ENCODE results near the gene ITGA11. TPM values are rescaled to one million over a fixed set of nuclear protein-coding genes. Genes with fewer than 3 reads are reported as not detected.

ITGA11 gene
- total and polyA plus RNA-seq, 2 experiments from 2014 or later = 0.03 to 0.40 TPM

DNA sequence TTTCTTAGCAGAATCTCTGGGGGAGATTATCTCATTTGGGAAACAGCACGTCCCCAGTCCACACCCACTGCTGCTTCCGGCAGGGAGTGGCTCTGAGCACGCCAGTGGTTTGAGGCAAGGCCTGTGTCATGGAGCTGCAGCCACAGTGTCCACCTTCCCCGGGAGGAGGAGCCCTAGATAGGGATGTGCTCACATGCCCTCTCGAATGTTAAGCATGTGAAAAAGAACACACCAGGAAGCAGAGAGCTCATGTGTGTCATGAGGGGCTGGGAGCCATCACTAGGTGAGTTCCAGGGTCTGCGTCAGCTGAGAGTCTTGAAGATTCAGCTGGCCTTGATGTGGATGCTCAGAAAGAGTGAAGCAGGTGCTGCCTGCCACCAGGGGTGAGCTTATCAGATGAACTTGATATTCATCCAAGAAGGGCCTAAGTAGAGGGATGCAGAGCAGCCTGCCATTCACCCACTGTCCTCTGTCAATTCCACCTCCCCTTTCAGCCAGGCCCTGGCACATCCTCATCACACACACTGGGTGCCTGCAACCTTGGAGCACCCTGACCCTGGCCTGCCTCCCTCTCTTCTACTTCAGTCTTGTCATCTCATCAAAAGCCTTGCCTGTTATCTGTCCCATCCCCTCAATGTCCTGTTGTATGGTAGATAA lies 16.3 kb downstream of the ITGA11 start:
- TF ChIP-seq STAT1 (IDR thresholded peaks at IDR 0.05; ENCODE audit: unreplicated experiment) (no peak), EZH2 (IDR thresholded peaks at IDR 0.05; ENCODE audit: low read depth, unreplicated experiment) (no peak), EZH2phosphoT487 (IDR thresholded peaks at IDR 0.05; ENCODE audit: unreplicated experiment) (no peak), CREB1 (CRISPR knock-in tag; IDR thresholded peaks at IDR 0.05; ENCODE audit: low read depth) (no peak), POLR2AphosphoS5 (IDR thresholded peaks at IDR 0.05; ENCODE audit: low read depth) (no peak), ZNF114 (CRISPR knock-in tag; IDR thresholded peaks at IDR 0.05) (no peak), NANOG (IDR thresholded peaks at IDR 0.05; ENCODE audit: borderline replicate concordance) (no peak), JUNB (IDR thresholded peaks at IDR 0.05; ENCODE audit: unreplicated experiment) (no peak), ZNF331 (CRISPR knock-in tag; IDR thresholded peaks at IDR 0.05; ENCODE audit: low read depth) (no peak)
- TF ChIP-seq, protein P1, sequence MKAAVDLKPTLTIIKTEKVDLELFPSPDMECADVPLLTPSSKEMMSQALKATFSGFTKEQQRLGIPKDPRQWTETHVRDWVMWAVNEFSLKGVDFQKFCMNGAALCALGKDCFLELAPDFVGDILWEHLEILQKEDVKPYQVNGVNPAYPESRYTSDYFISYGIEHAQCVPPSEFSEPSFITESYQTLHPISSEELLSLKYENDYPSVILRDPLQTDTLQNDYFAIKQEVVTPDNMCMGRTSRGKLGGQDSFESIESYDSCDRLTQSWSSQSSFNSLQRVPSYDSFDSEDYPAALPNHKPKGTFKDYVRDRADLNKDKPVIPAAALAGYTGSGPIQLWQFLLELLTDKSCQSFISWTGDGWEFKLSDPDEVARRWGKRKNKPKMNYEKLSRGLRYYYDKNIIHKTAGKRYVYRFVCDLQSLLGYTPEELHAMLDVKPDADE (IDR thresholded peaks at IDR 0.05) = no peak
- TF ChIP-seq, protein P2, sequence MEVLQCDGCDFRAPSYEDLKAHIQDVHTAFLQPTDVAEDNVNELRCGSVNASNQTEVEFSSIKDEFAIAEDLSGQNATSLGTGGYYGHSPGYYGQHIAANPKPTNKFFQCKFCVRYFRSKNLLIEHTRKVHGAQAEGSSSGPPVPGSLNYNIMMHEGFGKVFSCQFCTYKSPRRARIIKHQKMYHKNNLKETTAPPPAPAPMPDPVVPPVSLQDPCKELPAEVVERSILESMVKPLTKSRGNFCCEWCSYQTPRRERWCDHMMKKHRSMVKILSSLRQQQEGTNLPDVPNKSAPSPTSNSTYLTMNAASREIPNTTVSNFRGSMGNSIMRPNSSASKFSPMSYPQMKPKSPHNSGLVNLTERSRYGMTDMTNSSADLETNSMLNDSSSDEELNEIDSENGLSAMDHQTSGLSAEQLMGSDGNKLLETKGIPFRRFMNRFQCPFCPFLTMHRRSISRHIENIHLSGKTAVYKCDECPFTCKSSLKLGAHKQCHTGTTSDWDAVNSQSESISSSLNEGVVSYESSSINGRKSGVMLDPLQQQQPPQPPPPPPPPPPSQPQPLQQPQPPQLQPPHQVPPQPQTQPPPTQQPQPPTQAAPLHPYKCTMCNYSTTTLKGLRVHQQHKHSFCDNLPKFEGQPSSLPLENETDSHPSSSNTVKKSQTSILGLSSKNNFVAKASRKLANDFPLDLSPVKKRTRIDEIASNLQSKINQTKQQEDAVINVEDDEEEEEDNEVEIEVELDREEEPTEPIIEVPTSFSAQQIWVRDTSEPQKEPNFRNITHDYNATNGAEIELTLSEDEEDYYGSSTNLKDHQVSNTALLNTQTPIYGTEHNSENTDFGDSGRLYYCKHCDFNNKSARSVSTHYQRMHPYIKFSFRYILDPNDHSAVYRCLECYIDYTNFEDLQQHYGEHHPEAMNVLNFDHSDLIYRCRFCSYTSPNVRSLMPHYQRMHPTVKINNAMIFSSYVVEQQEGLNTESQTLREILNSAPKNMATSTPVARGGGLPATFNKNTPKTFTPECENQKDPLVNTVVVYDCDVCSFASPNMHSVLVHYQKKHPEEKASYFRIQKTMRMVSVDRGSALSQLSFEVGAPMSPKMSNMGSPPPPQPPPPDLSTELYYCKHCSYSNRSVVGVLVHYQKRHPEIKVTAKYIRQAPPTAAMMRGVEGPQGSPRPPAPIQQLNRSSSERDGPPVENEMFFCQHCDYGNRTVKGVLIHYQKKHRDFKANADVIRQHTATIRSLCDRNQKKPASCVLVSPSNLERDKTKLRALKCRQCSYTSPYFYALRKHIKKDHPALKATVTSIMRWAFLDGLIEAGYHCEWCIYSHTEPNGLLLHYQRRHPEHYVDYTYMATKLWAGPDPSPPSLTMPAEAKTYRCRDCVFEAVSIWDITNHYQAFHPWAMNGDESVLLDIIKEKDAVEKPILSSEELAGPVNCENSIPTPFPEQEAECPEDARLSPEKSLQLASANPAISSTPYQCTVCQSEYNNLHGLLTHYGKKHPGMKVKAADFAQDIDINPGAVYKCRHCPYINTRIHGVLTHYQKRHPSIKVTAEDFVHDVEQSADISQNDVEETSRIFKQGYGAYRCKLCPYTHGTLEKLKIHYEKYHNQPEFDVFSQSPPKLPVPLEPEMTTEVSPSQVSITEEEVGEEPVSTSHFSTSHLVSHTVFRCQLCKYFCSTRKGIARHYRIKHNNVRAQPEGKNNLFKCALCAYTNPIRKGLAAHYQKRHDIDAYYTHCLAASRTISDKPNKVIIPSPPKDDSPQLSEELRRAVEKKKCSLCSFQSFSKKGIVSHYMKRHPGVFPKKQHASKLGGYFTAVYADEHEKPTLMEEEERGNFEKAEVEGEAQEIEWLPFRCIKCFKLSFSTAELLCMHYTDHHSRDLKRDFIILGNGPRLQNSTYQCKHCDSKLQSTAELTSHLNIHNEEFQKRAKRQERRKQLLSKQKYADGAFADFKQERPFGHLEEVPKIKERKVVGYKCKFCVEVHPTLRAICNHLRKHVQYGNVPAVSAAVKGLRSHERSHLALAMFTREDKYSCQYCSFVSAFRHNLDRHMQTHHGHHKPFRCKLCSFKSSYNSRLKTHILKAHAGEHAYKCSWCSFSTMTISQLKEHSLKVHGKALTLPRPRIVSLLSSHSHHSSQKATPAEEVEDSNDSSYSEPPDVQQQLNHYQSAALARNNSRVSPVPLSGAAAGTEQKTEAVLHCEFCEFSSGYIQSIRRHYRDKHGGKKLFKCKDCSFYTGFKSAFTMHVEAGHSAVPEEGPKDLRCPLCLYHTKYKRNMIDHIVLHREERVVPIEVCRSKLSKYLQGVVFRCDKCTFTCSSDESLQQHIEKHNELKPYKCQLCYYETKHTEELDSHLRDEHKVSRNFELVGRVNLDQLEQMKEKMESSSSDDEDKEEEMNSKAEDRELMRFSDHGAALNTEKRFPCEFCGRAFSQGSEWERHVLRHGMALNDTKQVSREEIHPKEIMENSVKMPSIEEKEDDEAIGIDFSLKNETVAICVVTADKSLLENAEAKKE (CRISPR knock-in tag; IDR thresholded peaks at IDR 0.05) = no peak
- TF ChIP-seq, protein P3, sequence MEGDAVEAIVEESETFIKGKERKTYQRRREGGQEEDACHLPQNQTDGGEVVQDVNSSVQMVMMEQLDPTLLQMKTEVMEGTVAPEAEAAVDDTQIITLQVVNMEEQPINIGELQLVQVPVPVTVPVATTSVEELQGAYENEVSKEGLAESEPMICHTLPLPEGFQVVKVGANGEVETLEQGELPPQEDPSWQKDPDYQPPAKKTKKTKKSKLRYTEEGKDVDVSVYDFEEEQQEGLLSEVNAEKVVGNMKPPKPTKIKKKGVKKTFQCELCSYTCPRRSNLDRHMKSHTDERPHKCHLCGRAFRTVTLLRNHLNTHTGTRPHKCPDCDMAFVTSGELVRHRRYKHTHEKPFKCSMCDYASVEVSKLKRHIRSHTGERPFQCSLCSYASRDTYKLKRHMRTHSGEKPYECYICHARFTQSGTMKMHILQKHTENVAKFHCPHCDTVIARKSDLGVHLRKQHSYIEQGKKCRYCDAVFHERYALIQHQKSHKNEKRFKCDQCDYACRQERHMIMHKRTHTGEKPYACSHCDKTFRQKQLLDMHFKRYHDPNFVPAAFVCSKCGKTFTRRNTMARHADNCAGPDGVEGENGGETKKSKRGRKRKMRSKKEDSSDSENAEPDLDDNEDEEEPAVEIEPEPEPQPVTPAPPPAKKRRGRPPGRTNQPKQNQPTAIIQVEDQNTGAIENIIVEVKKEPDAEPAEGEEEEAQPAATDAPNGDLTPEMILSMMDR (conservative IDR thresholded peaks at IDR 0.05; ENCODE audit: low read depth in 2 of 2) = no peak
- TF ChIP-seq, protein P4, sequence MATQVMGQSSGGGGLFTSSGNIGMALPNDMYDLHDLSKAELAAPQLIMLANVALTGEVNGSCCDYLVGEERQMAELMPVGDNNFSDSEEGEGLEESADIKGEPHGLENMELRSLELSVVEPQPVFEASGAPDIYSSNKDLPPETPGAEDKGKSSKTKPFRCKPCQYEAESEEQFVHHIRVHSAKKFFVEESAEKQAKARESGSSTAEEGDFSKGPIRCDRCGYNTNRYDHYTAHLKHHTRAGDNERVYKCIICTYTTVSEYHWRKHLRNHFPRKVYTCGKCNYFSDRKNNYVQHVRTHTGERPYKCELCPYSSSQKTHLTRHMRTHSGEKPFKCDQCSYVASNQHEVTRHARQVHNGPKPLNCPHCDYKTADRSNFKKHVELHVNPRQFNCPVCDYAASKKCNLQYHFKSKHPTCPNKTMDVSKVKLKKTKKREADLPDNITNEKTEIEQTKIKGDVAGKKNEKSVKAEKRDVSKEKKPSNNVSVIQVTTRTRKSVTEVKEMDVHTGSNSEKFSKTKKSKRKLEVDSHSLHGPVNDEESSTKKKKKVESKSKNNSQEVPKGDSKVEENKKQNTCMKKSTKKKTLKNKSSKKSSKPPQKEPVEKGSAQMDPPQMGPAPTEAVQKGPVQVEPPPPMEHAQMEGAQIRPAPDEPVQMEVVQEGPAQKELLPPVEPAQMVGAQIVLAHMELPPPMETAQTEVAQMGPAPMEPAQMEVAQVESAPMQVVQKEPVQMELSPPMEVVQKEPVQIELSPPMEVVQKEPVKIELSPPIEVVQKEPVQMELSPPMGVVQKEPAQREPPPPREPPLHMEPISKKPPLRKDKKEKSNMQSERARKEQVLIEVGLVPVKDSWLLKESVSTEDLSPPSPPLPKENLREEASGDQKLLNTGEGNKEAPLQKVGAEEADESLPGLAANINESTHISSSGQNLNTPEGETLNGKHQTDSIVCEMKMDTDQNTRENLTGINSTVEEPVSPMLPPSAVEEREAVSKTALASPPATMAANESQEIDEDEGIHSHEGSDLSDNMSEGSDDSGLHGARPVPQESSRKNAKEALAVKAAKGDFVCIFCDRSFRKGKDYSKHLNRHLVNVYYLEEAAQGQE (IDR thresholded peaks at IDR 0.05; ENCODE audit: unreplicated experiment) = no peak
- Histone ChIP-seq H3K36me3 (ENCODE audit: insufficient read depth) (no peaks in the 10 kb centered on the region), H3K9me2 (ENCODE audit: insufficient read depth) (0 out of 2 replicates have a peak, but pooled peaks cover 4% of the 10 kb centered on the region), H3K4me2 (no peak overlapping the region), H2AFZ (no peak overlapping the region), H3K4me3 (no peak overlapping the region), H3K27ac (ENCODE audit: low read depth) (no peak overlapping the region), H4K20me1 (replicated peaks; ENCODE audit: insufficient read depth) (no peaks in the 10 kb centered on the region), H3K27me3 (ENCODE audit: insufficient read depth) (no peaks in the 10 kb centered on the region), H3K79me2 (replicated peaks; ENCODE audit: insufficient read depth) (no peaks in the 10 kb centered on the region), H3K4me1 (ENCODE audit: insufficient read depth) (peaks cover 11% of the 10 kb centered on the region), H3F3A (replicated peaks; ENCODE audit: low read depth) (no peaks in the 10 kb centered on the region)
- Mint-ChIP-seq H3K27me3 (ENCODE audit: insufficient read depth, low read depth, poor library complexity) (no peaks in the 10 kb centered on the region), H3K36me3 (ENCODE audit: low read depth) (no peaks in the 10 kb centered on the region), H3K4me1 (peaks cover 13% of the 10 kb centered on the region), H3K27ac (no peak overlapping the region), H3K9me3 (no peaks in the 10 kb centered on the region), H3K4me3 (no peak overlapping the region)
- no peak for ATAC-seq
- no peak for DNase-seq (ENCODE audit: low spot score)

Measured in GM23338 (cell line).